GM19239 (cell line): ENCODE data around the gene THAP10.
A peak's percentile ranks its signal among the peaks of the same experiment; 100 is the strongest.
"Not testable (repeated sequence)": the region's sequence is repeated elsewhere in the genome, so short reads cannot be mapped to it uniquely, and the experiment has no call there.

Experiments
- DNase-seq: peaks from one replicate; pipeline ENCODE4 v3.0.0; 2011; ENCODE audit warnings: low spot score; ENCODE audit not compliant: insufficient read length
- FAIRE-seq: peaks from 2 replicates; lab custom pipeline; 2011; peaks lifted over from hg19 to GRCh38; lab: Jason Lieb, UNC

THAP10 gene

DNA sequence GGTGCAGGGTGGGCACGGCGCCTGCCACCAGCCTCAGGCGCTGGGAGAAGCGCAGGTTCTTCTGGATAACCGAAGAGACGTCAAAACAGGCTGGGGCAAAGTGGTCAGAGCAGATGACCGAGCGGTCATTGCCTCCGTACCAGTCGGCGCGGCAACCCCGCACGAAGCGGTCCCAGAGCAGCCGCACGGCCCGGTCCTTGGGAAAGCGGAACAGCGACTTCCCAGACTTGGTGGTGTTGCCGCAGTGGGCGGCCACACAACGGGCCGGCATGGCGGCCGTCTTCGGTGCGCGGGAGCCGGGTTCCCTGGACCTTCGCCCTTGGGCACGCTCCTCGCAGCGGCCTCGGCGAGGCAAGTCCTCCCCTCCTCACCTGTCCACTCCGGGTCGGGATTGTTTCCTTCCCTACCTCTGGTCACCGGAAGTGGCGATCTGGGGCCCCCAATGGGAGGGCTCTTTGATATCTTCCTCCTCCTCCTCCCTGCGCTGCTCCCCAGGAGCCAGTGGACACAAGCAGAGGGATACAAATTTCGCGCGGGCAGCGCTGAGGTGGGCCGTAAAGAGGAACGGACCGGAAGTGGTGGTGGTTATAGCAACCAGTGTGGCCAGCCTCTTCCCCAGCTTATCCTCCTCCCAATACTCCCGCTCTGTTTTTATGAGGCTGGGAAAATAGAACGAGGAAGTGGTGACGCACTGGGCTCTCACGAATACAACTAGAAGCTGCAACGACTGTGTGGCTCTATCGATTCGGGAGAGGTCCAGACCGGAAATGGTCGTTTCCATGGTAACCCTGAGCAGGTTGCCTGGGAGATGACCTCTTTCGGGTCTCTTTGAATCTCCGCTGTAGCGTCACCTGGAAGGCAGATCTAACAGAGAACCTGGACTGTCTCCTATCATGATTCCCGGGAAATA, at the start of gene THAP10, which contains the start of gene LRRC49:
TSS of gene THAP10 (minus strand) at position 432 of the 910 bp plus-strand sequence. CDS start at position 271, 161 bp downstream.
TSS of gene LRRC49 (plus strand) at position 825 of the 910 bp plus-strand sequence. CDS start at position 894, 69 bp downstream.
- DNase-seq, result peak; percentile 51
- FAIRE-seq, result peak; percentile 92

DNA sequence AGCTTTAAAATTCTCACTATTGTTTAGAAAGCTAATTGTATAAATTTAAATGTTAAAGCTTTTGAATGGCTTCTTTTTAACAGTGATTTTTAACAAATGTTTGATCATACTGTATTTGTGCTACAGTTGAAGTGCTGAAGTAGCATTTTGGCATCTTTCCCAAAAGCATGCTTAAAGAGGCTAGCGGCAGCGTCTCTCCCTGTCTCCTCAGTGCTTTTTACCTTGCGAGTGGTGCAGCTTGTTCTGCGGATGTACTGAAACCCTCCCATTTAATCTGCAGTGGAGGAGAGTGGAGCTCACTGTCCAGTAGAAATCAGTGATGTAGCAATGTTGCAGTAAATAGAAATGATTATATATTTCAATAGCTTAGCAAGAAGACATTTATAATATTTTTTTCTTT, 44.1 kb upstream of the THAP10 start:
- DNase-seq (no peak), FAIRE-seq (no peak)

DNA sequence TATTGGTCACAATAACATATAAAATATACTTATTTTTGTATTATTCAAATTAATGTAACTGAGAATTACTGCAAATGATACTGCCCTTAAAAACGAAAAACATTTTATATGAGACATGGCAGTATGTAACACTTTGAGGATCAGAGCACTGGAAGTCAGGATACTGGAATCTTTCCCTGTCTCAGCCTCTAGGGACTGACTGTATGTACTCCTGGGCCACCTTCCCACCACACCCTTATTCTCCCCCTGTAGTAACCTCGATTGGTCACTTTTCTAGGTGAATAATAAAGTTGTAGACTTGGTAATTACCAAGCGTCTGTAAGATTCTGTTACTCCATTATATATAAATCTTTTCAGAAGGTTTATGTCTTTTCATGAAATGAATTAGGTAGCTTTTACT, 43.4 kb upstream of the THAP10 start:
- no peak for FAIRE-seq

DNA sequence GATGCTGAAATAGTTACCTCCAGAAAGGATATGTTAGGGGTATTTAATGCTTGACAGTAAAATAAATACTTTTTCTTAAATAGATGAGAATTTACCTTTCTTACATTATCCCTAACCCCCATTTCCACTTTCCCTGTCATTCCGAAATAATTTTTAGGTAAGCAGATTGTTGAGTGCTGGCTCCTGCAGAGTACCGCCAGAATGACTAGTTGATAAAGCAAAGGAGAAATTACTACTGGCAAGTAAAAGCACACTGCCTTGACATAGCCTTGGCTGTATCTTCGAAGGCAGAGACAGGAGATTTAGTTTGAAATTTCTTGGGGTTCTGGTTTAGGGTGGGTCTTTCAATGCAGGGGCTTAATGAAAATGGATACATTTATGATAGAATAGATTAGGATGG, 41.2 kb upstream of the THAP10 start:
- FAIRE-seq (no peak), DNase-seq (no peak)

More for the DNA sequence above, 43.4 kb upstream of the THAP10 start:
- no peak for DNase-seq

DNA sequence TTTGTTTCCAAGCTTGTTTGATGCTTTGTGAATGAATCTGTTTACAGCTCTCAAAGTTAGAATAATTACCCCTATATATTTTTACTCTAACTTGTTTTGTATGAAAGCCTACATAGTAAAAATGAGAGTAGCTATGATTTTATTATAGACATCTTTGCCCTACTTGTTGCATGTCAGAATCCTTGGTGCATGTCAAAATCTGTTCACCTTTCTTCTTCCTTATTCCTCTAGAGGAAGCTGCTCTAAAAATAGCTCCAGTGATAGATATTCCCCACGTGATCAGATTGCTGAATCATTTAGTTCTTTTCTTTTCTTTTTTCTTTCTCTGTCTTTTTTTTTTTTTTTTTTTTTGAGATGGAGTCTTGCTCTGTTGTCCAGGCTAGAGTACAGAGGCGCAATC, 40.2 kb upstream of the THAP10 start:
- DNase-seq (no peak), FAIRE-seq (no peak)

DNA sequence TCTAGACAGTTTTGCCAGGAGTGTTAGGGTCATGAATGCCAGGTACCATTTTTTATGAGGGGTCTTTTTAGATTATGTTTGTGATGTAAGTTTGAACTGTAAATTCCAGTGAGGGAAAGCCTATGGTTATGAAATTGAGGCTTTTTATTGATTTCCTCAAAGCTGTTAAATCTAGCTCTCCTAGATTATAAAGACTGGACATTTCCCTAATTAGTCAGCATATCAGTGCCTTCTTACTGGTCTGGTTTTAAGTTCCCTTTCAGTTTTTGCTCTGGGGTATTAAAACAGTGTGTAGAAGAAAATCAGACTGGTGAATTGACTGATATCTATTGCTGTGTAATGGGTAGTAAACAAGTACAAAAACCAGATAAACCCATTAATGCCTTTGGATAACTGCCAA, 39.6 kb upstream of the THAP10 start:
- FAIRE-seq, result no peak
- DNase-seq, result no peak

DNA sequence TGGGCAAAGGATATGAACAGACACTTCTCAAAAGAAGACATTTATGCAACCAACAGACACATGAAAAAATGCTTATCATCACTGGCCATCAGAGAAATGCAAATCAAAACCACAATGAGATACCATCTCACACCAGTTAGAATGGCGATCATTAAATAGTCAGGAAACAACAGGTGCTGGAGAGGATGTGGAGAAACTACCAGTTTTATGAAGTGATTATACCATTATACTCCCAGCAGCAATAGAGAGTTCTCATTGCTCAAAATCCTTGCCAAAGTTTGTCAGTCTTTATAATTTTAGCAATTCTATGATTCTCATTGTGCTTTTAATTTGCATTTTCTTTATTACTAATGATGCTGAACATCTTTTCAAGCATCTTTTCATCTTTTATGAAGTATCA, 34.7 kb upstream of the THAP10 start:
- not testable (repeated sequence) for FAIRE-seq, DNase-seq

DNA sequence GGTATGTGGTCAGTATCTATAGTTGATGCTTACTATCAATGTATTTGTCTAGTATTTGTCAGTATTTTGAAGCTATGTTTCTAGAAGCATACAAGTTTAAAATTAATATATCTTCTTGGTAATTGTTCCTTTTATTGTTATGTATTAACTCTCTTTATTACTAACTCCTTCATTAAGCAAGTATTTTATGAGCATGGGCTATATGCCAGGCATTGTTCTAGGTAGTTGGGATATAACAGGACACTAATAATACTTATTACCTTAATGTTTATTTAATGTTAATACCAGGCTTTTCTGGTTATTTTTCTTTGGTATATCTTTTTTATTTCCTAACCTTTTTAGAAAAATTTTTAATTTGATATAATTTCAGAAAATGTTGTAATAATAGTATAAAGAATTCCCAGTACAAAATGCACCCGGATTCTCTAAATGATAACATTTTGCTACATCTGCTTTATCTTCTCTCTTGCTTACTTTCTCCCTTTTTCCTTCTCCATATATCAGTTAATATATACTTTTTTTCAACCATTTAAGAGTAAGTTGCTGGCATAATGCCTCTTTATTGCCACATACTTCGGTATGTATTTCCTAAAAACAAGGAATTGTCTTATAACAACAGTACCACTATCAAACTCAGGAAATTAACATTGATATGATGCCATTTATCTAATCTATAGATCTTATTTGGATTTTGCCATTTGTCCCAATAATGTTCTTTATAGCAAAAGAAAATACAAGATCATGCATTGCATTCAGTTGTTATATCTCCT, 31.3 kb upstream of the THAP10 start:
- FAIRE-seq (no peak), DNase-seq (no peak)

DNA sequence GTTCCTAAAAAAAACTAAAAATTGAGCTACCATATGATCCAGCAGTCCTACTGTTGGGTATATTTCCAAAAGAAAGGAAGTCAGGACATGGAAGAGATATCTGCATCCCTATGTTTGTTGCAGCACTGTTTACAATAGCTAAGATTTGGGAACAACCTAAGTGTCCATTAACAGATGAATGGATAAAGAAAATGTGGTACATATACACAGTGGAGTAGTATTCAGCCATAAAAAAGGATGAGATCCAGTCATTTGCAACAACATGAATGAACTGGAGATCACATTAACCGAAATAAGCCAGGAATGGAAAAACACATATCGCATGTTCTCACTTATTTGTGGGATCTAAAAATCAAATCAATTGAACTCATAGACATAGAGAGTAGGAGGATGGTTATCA, 29.9 kb upstream of the THAP10 start:
- FAIRE-seq (no peak), DNase-seq (no peak)

DNA sequence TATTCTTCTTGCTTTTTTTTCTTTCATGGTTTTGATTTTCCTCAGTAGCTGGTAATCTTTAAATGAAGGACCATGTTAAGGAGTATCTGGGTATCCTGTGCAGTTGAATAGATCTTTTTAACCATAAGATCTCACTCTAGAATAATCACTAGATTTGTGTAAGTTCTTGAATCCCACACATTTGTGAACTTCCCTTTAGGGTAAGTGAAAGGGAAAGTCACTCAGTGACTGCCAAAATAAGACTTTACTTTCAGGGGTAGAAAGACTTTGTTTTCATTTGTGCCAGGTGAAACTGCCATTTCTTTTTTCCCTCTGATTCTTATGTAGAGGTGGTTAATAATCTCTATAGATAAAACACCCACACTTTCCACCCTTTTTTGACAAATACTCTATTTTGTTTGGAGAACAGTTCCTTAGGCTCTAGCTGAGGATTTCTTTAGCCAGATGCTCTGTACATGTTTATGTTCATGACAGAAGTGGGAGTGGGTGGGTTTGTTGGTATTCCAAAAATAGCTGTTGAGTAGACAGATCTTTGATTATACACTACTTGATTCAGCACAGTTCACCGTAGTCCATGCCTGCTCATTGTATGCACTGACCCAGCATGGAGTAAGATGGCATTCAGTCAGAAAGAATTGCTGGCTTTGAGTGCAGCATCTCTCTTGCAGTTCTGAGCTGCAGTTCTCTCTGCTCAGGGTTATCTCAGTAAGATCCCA, 28.9 kb upstream of the THAP10 start:
- no peak for DNase-seq
- FAIRE-seq, result peak; percentile 28

DNA sequence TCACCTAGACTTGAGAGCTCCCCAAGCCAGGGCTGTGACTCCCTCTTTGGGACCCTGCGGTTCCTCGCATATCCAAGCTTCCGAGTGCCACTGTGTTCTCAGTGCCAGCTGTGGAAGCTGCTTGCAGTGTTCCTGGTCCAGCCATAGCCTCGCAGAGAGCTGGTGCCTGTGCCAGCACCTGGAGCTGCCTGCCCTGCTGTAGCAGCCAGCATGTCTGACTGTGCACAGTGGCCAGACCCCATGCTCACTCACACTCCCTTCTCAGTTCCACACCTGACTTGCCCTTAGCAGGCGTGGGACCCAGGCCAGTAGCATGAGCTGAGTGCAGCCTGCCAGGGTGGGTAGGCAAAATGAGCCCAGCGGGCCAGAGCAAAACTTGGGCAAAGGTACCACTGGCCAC, 25.7 kb upstream of the THAP10 start:
- FAIRE-seq (no peak), DNase-seq (no peak)

DNA sequence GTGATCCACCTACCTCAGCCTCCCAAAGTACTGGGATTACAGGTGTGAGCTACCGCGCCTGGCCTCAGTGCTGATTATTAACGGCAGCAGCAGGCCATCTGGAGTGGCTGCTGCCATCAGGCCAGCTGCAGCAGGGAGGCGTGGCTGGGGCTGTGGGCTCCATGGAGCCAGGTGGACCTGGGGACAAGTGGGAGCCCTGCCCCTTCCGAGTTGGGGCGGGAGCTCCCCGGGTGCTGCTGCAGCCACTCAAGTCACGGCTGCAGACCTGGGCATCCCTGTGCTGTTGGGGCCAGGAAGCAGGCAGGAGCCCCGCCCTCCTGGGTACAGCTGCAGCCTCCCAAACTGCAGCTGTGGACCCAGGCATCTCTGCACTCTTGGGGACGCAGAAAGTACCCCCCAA, 24.3 kb upstream of the THAP10 start:
- DNase-seq (no peak), FAIRE-seq (no peak)

DNA sequence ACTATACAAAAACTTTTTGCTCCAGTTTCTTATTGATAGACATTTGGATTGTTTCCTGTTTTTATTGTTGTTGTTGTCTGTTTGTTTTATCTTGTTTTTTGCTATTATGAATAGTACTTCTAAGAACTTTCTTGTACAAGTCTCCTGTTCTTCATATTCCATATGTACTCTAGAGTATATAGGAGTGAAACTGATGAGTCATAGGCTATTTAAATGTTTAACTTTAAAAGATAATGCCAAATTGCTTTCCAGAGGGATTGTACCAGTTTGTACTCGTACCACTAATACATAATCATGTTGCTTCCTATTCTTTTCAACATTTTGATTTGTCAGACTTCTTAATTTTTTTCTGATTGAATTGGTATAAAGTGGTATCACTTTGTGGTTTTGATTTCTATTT, 20.0 kb upstream of the THAP10 start:
- FAIRE-seq, result no peak
- DNase-seq, result no peak

DNA sequence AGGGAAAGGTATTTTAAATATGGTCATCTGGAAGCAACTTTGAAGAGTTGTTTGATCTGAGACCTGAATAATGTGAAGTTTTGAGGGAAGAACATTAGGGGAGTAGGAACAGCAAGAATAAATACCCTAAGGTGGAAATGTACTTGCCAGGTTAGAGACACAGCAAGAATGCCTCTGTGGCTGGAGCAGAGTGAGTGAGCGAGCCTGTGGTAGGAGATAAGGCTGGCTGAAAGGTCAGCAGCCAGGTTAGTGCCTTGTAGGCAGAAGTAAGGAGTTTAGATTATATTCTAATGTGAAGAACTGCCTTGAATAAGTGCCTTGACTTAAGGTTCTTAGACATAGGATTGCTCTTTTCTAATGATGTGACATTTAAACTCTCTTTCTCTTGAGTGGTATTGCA, 18.7 kb upstream of the THAP10 start:
- FAIRE-seq (no peak), DNase-seq (no peak)

DNA sequence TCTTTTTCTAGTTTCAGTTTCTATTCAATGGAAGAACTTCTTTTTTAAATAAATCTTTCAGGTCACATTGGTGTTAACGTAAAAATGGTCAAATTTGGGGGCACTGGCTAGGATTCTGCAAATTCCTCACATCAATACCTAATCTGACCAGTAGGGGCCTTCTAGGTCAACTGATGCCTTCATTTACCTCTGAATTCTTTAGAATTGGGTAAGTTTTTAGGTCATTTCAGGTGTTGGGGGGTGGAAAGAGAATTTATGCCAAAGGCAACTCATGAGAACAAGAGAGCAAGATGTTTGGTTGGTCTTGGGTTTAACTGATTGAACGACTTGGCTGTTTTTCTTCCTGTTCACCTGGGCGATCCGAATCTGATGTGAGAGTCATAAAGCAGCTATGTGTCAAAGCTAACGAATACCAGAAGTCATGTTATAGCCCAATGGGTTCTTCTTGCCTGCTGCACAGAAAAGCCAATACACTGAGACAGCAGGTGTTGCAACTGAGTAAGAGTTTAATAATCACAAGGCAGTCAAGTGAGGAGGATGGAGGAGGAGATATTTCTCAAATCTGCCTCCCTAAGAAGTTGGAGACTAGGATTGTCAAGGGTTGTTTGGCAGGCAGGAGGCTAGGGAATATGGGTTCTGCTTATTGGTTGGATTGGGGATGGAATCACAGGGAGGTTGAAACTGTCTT, 15.7 kb upstream of the THAP10 start:
- DNase-seq (no peak), FAIRE-seq (no peak)

DNA sequence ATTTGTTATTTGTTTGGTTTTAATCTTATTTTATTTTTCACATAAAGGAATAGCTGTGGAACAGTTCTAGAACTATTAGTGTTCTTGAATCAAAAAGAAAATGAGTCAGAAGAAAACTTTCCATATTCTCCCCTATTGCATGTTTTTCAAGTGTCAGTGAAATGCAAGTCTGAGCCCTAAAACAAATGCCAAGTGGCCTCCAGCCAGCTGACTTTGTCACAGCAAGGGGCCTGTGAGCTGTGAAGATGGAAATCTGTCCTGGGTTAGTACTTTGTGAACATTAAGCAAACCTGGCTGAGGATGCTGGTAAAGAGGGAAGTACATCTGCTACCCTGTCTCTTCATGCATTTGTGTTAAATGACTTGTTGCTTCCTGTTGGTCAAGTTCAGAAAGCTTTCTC, 14.6 kb upstream of the THAP10 start:
- DNase-seq (no peak), FAIRE-seq (no peak)

DNA sequence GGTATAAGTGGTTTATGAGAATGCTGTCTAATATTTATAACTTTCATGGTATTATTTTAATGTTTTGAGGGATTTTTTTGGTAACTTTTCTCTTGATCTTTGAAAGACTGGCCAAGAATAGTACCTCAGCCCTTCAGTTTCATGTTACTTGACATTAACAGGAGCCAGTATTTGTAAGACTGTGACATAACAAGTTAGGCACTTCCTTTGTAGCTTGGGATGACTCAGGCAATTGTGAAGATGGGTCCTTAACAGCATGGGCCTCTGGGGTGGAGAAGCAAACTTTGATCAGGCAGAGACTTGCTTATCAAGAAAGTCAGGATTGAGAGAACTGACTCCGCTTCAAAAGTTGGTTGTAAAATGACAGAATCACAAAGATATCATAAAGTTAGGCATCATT, 9.9 kb upstream of the THAP10 start:
- no peak for FAIRE-seq
- no peak for DNase-seq

DNA sequence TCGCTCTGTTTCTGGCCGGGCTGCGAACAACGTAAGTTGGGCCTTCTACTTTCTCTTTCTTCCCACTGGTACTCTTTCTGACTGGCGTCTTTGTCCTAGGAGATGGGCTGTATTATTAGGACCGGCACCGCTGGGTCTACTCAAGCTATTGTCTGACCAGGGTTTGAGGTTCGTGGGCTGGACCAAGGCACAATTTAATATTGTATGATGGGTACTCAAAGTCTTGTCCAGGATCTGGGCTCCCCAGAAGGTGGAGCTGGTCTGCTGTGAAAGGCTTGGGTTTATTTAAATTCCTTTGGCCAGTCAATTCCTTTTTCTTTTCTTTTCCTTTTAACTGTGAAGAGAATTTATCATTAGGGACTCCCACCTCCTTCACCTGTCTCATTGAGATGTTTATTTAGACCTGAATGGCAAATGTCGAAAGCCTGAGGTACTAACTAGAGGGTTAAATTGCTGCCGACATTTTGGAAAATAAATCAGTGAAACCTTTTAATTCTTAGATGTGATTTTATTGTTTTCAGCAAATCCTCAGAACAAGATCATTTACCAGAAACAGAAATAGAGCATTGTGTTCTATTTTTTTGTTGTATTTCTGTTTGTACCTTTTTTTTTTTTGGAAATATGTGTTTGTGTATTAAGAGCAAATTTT, 803 bp upstream of the THAP10 start:
- DNase-seq, result no peak
- no peak for FAIRE-seq

DNA sequence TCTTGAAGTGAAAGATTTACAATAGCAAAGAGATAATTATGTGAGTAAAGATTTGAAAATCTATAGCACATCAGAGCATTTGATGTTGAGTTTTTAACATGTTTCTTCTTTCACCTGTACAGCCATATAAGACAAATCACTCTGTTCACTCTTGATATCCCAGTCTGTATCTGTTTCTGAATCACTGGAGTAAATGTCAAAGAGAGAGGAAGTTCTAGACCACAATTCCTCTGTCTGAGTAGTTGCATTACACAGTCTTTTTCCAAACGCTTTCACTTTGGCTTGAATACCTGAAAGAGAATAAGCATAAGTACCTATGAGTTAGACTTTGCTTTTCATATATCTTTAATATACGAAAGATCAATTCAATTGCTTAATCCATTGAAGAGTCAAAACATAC, 9.9 kb downstream of the THAP10 start:
- DNase-seq (no peak), FAIRE-seq (peak; percentile 23)

DNA sequence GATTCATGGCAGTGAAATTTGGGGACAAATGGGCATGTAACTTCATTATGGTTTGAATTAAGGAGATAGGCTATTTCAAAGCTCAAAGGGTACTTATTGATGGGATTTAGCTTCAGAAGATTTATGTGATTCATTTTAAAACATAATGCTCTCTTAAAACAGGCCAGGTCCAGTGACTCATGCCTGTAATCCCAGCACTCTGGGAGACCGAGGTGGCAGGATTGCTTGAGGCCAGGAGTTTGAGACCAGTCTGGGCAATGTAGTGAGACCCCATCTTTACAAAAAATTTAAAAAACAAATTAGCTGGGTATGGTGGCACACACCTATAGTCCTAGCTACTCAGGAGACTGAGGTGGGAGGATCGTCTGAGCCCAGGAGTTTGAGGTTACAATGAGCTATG, 11.5 kb downstream of the THAP10 start:
- FAIRE-seq, result no peak

More for the DNA sequence above, 11.5 kb downstream of the THAP10 start:
- no peak for DNase-seq
